Fibroblast of skin of right biceps (primary cell): ENCODE measurements around the gene SH3RF3.

ENCODE experiments used
- DNase-seq: peaks from one replicate; pipeline ENCODE4 v3.0.0-alpha.2; 2013

SH3RF3 gene

DNA sequence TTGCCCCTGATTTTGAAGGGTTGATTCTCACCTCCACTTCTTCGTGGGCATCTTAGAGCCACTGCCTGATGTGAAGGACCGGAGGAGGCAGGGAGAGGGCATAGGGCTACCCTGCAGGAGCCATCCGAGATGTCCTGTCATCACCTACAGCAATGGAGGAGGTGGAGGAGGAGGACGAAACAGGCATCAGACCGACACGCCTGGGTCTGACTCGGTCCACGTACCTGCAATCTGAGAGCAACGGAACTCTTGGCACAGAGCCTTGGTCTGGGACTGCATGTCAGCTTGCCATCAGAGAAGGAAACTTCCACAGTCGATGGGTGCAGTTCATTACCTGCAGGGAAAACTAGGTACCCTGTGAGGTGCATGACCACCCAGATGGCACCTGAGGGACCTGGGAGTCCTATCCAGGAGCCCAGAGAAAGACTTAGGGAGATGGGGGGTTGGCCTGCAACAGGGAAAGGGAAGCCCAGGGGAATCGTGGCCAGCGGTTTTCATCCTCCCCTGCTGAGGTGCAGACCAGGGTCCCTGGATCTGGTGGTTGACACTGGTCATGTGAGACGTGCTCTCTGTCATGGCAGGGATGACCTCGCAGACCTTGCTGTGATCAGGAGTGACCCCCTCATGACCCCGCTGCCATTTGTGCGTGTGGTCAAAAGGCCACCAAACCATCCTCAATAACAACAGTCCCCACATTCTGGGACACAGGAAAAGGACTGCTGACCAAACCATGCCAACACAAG is 293.9 kb downstream of the SH3RF3 start:
- no peak for DNase-seq

DNA sequence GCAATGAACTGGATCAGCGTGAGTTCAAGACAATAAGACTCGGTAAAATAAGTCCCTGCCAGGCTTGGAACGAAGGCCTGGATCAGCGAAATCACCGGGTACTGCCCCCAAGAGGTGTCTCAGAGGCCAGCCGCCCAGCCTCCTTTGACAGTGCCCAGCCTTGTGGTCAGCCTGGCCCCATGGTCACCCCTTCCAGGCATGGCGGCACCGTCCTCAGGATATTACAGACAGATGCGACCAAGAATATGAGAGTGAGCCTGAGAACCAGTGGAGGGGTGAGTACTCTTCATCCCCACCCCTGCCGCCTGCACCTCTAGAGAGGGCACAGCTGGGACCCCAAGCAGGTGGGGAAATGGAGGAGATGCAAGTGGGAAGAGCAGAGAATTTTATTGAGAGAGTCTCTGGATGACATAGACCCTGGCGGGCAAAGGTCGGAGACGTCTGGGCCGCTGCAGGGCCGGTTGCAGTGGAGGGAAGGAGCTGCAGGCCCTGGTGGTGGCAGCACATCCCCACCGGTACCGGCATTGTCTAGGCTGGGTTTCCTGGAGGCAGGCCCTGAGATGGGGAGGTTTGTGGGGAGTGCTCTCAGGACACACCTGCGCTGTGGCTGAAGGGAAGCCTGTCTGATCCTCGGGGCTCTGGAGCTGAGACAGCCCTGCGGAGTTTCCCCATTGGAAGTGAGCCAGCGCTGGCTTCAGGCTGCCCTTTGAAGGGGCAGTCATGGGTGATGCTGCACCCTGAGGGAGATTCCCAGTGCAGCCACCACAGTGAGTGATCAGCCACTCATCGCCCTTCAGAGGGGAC is 294.8 kb downstream of the SH3RF3 start:
- no peak for DNase-seq

DNA sequence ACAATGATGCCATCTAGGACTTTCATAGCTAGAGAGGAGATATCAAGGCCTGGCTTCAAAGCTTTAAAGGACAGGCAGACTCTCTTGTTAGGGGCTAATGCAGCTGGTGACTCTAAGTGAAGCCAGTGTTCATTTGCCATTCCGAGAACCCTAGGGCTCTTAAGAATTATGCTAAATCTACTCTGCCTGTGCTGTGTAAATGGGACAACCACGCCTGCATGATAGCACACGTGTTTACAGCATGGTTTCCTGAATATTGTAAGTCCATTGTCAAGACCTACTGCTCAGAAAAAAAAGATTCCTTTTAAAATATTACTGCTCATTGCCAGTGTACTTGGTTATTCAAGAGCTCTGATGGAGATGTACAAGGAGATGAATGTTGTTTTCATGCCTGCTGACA is 296.4 kb downstream of the SH3RF3 start:
- no peak for DNase-seq

DNA sequence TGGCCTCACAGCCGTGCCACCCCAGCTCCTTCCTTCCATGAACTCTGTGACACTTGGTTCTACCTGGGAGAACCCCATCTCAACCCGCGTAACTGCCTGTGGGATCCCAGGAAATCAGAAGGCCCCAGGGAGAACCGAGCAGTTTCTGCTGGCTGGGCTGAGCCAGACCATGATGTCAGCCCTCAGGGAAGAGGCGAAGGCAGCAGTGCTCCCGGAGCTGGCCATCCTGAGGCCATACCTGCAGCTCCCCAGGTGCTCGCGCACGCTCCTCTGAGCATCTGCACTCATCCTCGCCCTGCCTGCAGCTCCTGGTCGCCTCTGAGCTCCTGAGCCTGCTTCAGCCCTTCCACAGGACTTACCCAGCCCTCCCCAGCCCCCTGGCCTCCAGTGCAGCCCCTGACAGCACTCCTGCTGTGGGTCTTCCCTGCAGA is 298.7 kb downstream of the SH3RF3 start:
- no peak for DNase-seq

DNA sequence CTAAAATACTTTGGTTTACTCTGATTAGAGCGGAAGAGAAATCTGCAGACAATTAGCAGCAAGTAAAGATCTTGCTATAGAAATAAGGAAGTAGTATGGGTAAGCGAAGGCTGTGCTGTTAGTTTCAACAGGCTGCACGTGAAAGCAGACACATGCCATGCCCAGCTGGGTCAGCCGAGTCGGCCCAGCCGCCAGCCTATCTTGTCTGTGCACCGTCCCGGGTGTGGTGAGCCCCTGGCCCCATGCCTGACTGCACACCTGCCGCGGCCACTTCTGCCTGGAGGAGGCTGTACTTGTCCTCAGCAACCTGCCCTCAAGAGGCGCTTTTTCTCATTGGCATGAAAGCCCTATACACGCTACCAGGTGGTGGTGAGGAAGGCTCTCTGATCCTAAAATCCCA is 299.3 kb downstream of the SH3RF3 start:
- DNase-seq = no peak

DNA sequence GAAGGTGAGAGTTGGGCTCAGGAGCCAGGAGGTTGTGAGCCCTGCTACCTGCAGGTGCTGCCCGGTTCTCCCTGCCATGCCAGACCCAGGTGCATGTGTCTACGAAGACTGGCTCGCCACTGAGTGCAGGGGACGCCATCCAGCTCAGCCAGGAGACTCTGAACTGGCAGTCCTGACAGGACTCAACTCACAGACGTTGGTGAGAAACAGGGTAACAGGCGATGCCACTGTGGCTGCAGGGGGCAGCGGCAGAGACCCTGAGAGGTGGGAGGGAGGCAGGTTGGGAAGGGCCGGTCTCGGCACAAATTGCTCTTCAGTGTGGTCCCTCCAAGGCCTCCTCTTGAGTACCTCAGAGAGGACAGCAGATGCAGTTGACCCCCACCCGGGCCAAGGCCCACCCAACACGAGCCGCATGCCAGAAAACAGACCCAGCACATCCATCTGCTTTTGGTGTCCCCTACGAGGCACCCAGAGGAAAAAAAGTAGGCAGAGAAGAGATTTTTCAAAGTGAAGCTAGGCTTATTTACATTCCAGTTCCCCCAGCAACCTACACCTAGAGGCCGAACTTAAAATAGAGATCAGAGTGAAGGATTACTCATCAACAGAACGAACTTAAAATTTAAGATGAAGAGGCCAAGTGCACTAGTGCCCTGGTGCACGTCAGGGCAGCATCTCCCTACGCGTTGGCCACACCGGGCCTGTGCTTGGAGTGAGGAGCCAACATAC is 300.0 kb downstream of the SH3RF3 start:
- DNase-seq = no peak

DNA sequence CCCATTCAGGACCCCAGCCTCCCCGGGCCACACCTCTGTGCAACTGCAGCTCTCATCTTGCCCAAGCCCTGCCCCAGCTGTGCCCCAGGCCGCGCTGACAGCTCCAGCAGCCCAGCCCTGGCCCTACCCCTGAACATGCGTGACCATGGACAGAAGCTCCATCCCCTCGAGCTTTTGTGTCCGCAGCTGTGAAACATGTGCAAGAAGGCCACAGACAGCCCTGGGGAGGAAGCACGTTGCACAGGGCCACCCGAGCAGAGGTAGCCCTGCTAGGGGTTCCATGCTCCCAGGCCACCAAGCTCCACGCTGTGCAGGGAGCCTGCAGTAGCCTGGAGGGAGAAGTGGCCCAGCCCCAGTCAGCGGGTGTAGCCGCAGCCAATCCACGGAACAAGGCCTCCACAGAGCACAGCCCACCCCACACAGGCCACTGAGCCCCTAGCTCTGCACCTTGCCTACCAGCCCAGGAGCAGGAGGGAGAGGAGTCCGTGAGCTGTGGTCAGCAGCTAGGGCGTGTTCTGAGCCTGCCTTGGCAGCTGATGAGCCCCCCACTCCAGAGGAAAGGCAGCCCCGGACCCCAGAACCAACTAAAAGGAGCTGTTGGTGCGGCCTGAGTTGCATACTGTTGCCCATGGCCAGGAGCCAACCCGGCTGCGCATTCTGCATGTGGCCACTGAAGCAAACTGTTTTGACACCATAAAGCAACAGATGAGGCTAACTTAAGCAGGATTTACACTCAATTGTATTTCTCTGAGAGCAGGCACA is 300.7 kb downstream of the SH3RF3 start:
- DNase-seq = no peak

DNA sequence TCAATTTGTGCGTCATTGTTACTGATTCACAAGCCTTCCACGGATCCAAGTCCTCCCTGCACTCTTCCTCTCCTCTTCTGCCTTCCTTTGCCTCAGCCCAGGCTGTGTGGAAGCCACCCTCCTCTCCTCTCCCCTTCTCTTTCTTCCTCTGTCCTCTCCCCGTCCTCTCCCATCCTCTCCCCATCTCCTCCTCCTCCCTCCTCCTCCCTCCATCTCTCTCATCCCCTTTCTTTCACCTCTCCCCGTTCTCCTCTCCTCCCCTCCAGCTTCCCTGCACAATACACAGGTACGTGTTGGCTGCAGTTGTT is 301.3 kb downstream of the SH3RF3 start:
- no peak for DNase-seq

DNA sequence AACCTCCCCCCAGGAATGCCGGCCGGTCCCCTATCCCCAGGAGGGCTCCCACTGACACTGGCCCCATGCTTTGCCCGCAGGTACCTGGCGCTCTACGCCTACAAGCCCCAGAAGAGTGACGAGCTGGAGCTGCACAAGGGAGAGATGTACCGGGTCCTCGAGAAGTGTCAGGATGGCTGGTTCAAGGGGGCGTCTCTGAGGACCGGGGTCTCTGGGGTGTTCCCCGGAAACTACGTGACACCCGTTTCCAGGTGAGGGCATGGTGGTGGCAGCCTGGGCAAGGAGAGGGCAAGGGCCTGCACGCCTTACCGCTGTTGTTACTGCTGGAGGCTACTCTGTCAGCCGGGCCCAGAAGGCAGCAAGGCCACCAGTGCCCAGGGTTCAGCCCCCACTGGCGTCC is 303.4 kb downstream of the SH3RF3 start:
- no peak for DNase-seq

DNA sequence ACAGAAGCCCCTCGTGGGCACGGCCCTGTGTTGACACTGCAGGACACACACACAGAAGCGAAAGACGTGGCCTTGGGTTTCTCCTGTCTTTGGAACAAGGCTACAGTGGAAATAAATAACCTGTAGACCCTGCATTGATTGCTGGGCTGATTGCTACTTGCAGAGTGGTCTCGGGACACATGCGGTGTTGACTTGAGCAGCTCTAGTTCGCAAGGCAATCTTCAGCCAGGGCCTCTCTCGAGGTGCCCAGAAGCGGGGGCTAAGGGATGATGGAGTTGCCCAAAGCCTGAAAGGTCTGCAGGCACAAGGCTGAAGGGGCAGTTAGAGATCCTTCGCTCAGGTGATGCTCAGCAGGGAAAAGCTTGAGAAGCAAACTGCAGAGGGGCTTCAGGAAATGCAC is 304.5 kb downstream of the SH3RF3 start:
- DNase-seq = no peak

DNA sequence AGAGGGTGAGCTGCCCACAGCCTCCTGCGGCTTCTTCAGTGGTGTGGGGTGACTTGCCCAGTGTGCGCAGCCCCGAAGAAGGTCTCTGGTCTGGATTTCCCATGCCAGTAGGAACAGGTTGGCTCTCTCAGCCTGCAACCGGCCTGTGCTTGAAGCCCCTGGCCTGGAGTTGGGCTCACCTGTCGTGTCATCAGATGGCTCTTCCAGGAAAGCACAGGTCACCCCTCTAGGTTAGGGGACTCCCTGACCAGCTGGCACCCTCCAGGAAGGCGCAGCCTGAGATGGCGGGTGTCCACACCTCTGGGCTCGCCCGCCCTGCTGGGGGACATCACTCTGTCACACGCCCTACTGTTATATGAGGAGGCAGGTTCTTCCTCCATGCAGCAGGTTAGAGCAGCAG is 304.9 kb downstream of the SH3RF3 start:
- DNase-seq = no peak

DNA sequence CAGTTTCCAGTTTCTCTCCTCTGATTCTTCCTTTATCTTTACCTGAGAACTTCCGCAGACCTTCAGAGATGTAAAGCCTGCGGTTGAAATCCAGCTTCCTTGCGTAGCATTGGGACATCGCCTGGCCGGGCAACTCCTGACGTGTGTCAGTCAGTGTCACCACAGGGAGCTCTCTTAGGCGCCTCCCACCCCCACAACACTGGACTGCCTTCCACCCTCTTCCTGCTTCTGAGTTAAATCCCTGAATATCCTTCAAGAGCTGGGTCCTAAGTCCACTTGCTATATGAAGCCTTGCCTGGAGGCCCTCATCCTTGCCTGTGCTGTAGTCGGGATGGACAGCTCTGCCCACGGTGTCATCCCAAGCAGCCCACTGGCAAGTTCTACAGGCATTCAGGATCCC is 305.3 kb downstream of the SH3RF3 start:
- DNase-seq = no peak

DNA sequence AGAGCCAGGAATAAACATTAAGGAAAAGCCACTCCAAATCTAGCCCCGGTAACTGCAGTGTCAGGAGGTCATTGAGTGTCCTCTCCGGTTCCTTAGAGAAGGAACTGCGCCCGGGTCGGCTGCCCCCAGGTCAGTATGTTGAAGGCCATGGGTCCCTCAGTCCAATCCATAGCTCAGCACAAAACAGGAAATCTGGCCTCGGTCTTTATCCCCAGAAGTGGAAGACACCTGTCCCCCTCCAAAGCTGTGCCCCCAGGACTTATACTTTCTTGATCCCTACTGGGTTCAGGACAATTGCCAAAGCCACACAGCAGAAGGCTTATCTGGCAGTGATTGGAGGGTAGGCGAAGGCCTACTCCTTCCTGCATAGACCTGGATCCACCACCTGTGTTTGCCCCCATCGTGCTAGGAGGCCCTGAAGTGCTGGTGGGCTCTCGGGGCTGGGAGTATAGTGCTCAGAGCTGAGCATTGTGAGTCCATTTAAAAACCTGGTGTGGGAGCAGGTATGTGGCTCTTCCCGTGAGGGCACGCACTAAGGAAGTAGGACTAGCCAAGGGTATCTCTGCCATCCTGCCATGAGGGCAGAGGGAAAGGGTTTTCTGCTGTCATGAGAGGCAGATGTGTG is 306.2 kb downstream of the SH3RF3 start:
- no peak for DNase-seq

DNA sequence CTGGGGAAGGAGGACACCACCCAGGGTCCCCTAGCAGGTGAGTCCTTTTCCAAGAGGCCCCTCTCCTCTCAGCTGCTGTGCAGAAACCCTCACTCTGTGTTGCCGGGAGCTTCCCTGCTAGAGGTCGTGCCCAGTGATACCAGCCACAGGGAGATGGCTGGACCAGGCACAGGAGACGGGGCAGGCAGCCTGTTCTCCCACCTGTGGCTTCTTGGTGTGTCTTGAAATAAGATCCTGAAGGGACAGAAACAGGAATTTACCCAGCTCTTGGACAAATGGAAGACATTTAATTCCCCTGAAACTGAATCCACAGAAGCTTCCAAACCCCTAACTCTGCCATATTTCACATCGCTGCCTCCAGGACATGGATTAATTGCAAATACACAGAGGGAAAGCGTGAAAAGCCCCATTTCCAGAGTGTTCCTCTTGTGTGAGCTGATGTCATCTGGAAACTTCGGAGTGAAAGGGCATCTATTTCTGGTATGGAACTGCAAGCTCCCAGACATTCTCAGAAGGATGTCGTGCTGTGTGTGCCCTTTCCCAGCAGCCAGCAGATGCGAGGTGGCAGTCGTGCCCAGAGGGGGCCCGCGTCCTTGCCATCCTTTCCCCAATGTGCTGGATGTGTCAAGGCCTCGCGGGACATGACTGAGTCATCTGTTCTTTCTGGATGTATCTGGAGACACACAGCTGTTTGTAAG is 307.0 kb downstream of the SH3RF3 start:
- DNase-seq = peak; percentile 46

DNA sequence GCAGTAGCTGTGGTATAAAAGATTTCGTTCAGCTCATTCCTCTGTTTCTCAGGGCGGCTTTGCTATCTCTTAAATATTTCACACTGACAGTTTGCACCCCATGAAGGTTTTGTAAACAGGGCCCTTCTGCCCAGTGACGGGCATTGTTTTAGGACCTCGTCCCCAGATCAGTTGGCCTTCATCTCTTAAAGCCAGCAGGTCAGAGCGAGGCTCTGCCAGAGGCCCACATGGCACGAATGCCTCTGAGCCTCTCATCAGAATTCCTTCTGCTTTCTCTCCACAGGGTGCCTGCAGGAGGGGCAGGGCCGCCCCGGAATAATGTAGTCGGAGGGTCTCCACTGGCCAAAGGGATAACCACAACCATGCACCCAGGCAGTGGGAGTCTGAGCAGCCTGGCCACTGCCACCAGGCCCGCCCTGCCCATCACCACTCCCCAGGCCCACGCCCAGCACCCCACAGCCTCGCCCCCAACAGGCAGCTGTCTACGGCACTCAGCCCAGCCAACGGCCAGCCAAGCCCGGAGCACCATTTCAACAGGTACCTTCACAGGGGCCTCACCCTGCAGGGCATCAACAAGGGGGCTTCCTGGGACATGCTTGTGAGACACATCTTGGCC is 307.7 kb downstream of the SH3RF3 start:
- DNase-seq = no peak

DNA sequence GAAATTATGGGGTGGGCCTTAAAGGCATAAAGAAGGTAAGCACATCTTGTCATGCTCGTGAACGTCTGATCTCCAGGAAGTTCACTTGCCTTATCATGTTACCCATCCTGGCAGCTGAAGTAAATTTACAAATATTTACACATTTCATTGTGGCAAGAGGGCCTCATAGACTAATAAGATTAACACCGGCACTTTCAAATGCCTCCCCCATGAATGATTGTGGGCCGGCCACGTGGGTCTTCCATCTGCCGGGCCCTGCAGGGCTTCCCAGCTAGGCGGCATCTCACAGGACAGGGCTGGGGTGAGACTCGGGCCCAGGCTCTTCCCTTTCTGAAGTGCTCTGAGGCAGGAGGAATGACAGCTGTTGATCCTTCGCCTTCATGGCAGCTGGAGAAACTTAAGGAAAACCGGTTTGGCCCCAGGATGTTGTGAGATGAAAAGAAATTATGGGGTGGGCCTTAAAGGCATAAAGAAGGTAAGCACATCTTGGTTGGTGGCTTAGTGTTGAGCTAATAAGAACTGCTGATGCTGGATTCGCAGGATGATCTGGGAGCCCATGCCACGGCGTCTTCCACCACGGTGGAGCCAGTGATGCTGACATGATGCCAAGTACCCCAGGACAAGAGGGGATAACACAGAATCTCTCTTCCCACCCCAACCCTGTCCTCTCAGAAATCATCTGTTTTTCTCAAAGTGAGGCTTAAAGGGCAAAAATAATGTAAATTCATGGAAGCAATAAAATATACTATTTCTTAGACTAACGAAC is 308.5 kb downstream of the SH3RF3 start:
- DNase-seq = no peak

DNA sequence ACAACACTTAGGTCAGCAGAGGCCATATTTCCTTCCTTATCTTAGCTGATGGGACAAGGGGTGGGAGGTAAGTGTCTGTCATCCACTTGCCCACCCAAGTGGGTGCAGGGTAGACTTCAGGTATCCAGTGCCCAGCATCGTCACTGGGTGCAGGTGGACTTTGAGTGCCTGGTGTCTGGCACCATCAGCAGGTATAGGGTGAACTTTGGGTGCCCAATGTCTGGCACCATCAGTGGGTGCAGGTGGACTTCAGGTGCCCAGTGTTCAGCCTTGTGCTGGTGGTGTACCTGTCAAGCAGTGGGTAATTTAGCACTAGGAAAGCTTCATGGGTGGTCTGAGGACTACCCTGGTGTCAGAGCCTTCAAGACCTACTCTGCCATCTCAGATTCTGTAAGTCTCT is 309.1 kb downstream of the SH3RF3 start:
- no peak for DNase-seq

DNA sequence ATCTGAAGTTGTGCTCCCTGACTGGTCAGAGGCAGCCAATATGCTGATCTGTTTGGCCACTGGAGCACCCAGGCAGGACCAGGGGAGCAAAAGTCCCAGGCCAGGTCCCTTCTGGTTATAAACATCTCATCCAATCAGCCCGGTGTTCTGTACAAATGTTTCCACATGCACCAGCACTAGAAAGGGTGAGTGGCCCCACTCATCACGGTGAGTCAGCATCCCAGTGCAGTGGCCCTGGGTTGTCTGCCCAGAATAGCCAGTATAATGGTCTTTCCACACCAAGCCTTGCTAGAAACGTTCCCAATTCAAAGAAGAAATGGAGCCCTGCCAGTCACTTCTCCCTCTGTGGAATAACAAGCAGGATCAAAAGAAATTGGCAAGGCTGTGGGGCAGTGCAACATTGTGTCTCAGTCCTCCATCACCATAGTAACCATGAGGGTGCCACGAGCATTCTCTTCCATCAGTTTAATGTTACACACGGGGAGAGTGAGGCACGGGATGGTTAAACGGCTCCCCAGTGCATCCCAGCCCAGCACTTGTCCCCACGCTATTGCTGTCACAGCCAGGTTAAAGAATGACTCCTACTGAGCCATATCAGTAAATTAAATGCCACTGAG is 309.9 kb downstream of the SH3RF3 start:
- peak; percentile 36 for DNase-seq

DNA sequence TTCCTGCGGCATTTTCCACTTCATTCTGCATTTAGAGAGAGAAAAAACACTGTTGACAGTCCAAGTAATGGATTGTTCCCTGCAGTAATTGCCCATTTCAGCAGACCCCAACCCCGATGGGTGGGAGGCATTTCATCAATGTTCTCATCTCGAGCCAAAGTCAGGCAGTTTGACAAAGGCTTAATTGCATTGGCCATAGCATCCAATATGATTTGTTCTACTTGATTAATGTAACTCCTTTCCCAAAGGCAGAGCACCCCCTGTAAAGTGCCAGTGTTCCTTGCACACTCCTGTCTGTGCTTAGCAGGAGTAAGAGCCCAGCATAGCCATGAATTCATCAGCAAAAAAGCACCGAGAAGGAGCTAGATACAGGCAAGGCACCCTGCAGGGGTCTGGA is 310.4 kb downstream of the SH3RF3 start:
- DNase-seq = no peak

DNA sequence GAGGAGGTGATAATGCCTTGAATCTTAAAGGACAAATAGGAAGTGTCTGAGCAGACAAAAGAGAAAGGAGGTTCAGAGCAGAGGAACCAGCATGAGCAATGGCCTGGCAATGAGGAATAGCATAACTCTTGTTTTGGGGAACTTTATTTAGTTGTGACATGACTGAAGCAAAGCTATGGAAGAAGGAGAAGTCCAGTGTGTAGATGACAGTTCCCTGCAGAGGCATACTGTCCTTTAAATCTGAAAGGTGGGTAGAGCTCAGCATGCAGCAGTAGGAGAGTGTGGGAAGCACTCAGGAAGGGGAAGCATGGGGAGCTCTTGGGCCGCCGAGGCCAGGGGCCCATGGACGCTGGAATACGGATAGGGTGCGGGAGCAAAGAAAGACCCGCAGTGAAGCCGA is 311.0 kb downstream of the SH3RF3 start:
- no peak for DNase-seq
